SK-N-MC (cell line): ENCODE results near the gene SH3BP5L.

Experiments used
- DNase-seq: peaks from one replicate; pipeline ENCODE4 v3.0.0-alpha.2; 2011; ENCODE audit warnings: low read depth, low spot score
- H3K27ac ChIP-seq: fragments of 200-600 bp; sonication (generic); 2 replicates; pipeline ENCODE4 v1.5.1; 2016; ENCODE audit warnings: mixed run types
- H3K36me3 ChIP-seq: fragments of 200-600 bp; sonication (generic); 2 replicates; pipeline ENCODE4 v1.6.1; 2017; ENCODE audit warnings: antibody characterized with exemption, low read length, mixed read lengths; ENCODE audit not compliant: insufficient read depth
- H3K4me3 ChIP-seq: fragments of 200-600 bp; sonication (generic); 2 replicates; pipeline ENCODE4 v1.5.1; 2016
- H3K9ac ChIP-seq: fragments of 200-600 bp; sonication (generic); 2 replicates; pipeline ENCODE4 v1.8.0; 2017; ENCODE audit warnings: mixed run types, mixed read lengths; ENCODE audit not compliant: insufficient read length
- H3K9me3 ChIP-seq: fragments of 200-600 bp; sonication (generic); 2 replicates; pipeline ENCODE4 v1.6.1; 2017; ENCODE audit warnings: low read depth, mild to moderate bottlenecking, antibody characterized with exemption, low read length, moderate library complexity, mixed read lengths
- EZH2 ChIP-seq: fragments of 200-600 bp; sonication (generic); IDR thresholded peaks from one replicate; pipeline ENCODE4 v1.6.1; 2017; ENCODE audit warnings: antibody characterized with exemption
- FOXP2 ChIP-seq: optimal IDR thresholded peaks from 2 replicates; pipeline ENCODE3; 2011; ENCODE audit warnings: mild to moderate bottlenecking, moderate library complexity; ENCODE audit not compliant: insufficient read depth; ENCODE audit errors: extremely low read length, control extremely low read depth
- POLR2AphosphoS5 ChIP-seq: IDR thresholded peaks from 2 replicates; pipeline ENCODE4 v1.6.1; 2012; ENCODE audit warnings: mild to moderate bottlenecking, low read depth, low read length, borderline replicate concordance

SH3BP5L gene

DNA sequence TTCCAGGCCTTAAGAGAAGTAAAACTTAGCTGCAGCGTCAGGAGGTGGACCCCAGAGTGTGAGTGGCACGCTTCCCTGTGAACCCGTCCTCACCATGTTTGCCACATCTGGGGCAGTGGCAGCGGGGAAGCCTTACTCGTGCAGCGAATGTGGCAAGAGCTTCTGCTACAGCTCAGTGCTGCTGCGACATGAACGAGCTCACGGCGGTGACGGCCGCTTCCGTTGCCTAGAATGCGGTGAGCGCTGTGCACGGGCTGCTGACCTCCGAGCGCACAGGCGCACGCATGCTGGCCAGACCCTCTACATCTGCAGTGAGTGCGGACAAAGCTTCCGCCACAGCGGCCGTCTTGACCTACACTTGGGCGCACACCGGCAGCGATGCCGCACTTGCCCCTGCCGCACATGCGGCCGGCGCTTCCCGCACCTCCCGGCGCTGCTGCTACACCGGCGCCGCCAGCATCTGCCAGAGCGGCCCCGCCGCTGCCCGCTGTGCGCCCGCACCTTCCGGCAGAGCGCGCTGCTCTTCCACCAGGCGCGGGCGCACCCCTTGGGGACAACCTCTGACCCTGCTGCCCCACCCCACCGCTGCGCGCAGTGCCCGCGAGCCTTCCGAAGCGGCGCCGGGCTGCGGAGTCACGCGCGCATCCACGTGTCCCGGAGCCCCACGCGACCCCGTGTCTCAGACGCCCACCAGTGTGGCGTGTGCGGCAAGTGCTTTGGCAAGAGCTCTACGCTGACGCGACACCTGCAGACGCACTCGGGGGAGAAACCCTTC is 21.7 kb upstream of the SH3BP5L start:
- H3K27ac ChIP-seq, result no peak overlapping the region
- H3K9me3 ChIP-seq, result no peaks in the 10 kb centered on the region; the same call in 1 of the 2 replicates
- no peak overlapping the region for H3K4me3 ChIP-seq
- peaks cover 47% of the 10 kb centered on the region for H3K36me3 ChIP-seq
- TF ChIP-seq POLR2AphosphoS5, result no peak
- DNase-seq, result no peak
- no peak overlapping the region for H3K9ac ChIP-seq

DNA sequence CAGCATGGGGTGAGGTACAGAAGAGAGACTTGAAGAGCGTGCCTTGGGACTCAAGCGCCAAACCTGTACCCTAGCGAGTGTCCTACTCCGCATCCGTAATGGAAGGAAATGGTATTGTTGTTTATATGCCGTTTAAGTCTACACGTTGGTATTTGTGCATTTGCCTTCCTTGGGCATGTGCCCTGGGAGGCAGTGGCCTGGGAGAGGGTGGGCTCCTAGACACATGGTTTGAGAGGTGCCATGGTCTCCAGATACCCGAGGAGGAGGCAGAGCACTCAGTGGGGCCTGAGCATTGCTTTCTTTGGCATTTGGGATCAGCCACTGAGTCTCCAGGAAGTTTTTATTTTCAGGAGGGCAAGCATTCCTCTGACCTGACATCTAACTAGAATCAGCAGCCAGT is 18.8 kb upstream of the SH3BP5L start:
- H3K36me3 ChIP-seq, result peaks cover 24% of the 10 kb centered on the region
- H3K9ac ChIP-seq, result no peak overlapping the region
- no peak for TF ChIP-seq POLR2AphosphoS5
- no peak for TF ChIP-seq EZH2
- no peak for TF ChIP-seq FOXP2
- H3K4me3 ChIP-seq, result no peak overlapping the region
- no peaks in the 10 kb centered on the region; the same call in 1 of the 2 replicates for H3K9me3 ChIP-seq
- DNase-seq, result no peak
- no peak overlapping the region for H3K27ac ChIP-seq

- no peak for TF ChIP-seq FOXP2
- TF ChIP-seq POLR2AphosphoS5, result no peak
- Histone ChIP-seq H3K27ac (no peak overlapping the region), H3K36me3 (peaks cover 16% of the 10 kb centered on the region), H3K4me3 (no peak overlapping the region), H3K9me3 (no peaks in the 10 kb centered on the region; the same call in 1 of the 2 replicates), H3K9ac (no peak overlapping the region)
- DNase-seq, result no peak
Observed at GRCh38 chr1:248843687-248844086, 18.0 kb upstream of the SH3BP5L start.

DNA sequence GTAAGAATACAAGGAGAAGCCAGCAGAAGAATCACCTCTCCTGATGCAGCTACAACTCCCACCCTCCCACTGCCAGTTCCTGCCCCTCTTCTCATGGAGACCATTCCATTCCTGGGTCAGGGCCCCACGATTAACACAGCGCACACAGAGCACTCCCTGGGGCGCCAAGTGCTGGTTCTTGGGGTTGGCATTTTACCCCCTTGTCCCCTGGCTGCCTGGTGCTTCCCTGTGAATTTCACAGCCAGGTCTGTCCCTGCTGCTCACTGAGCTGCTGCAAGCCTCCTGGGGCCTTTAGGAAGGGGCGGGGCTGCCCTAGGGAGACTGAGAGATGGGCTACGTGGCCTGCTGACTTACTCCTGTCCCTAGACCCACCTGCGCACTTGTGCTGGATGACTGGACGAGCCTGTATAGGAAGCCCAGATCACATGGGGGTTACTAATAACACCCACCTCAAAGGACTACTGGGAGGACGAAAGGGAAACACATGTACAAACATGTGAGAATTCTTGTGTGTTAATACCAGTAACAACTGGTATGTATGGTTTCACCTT is 17.1 kb upstream of the SH3BP5L start:
- DNase-seq, result no peak
- no peak for TF ChIP-seq POLR2AphosphoS5
- no peak for TF ChIP-seq EZH2
- TF ChIP-seq FOXP2, result no peak
- no peak overlapping the region for H3K9ac ChIP-seq
- no peak overlapping the region for H3K4me3 ChIP-seq
- peaks cover 16% of the 10 kb centered on the region for H3K36me3 ChIP-seq
- H3K9me3 ChIP-seq, result no peaks in the 10 kb centered on the region; the same call in 1 of the 2 replicates
- H3K27ac ChIP-seq, result no peak overlapping the region

DNA sequence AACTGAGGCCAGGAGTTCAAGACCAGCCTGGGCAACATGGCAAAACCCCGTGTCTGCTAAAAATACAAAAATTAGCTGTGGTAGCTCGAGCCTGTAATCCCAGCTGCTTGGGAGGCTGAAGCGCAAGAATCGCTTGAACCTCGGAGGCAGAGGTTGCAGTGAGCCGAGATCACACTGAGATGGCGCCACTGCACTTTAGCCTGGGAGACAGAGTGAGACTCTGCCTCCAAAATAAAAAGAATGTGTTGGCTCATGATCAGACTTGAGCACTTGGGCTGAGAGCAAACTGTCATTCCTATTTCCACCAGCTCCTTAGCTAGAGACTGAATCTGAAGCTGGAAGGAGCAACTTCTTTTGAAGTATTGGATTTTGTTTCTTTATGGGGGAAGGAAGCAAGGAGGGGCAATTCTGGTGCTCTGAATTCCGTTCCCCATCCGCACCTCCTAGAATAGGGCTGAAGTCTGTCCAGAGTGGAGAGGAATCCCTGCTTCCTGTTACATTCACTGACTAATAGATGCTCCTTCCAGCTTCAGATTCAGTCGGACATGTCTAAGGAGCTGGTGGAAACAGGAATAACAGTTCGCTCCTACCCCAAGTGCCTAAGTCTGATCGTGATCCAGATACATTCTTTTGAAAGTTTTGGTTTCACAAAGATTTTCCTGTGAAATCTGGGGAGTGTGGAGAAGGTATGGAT is 16.1 kb upstream of the SH3BP5L start:
- Histone ChIP-seq H3K27ac (no peak overlapping the region), H3K4me3 (no peak overlapping the region), H3K36me3 (peaks cover 11% of the 10 kb centered on the region), H3K9me3 (no peaks in the 10 kb centered on the region; the same call in 1 of the 2 replicates), H3K9ac (no peak overlapping the region)
- no peak for DNase-seq
- TF ChIP-seq EZH2, result no peak
- TF ChIP-seq POLR2AphosphoS5, result no peak
- no peak for TF ChIP-seq FOXP2

- H3K9me3 ChIP-seq, result no peaks in the 10 kb centered on the region; the same call in 1 of the 2 replicates
- peaks cover 7% of the 10 kb centered on the region for H3K36me3 ChIP-seq
- no peak for DNase-seq
- no peak overlapping the region for H3K27ac ChIP-seq
- TF ChIP-seq EZH2 (no peak), POLR2AphosphoS5 (no peak), FOXP2 (no peak)
- no peak overlapping the region for H3K9ac ChIP-seq
- no peak overlapping the region for H3K4me3 ChIP-seq
Observed at GRCh38 chr1:248840946-248841345, 15.2 kb upstream of the SH3BP5L start.

- Histone ChIP-seq H3K4me3 (peak overlapping the region; percentile 90), H3K9me3 (no peaks in the 10 kb centered on the region), H3K27ac (no peak overlapping the region), H3K9ac (peak overlapping the region; percentile 77), H3K36me3 (no peaks in the 10 kb centered on the region)
- no peak for DNase-seq
- TF ChIP-seq POLR2AphosphoS5 (0 out of 2 replicates have a peak, but pooled peaks have one; percentile 8), FOXP2 (no peak), EZH2 (no peak)
Observed at GRCh38 chr1:248839168-248839555, 13.4 kb upstream of the SH3BP5L start.

- TF ChIP-seq EZH2, result no peak
- no peak for TF ChIP-seq FOXP2
- 0 out of 2 replicates have a peak, but pooled peaks have one; percentile 7 for TF ChIP-seq POLR2AphosphoS5
Observed at GRCh38 chr1:248838357-248839167, 12.8 kb upstream of the SH3BP5L start.

More at GRCh38 chr1:248838357-248839167, 12.8 kb upstream of the SH3BP5L start:
- Histone ChIP-seq H3K9ac (peak overlapping the region; percentile 77), H3K9me3 (no peaks in the 10 kb centered on the region), H3K4me3 (peak overlapping the region; percentile 90), H3K27ac (no peak overlapping the region), H3K36me3 (no peaks in the 10 kb centered on the region)
- no peak for DNase-seq
